T-helper 2 cell treated with Interferon-gamma antibody and Interleukin-4, amounts not matched to agents 100 ng/mL and 5 ng/mL, for 36 hours (primary cell): ENCODE data around the gene BMP6. TPM values are rescaled to one million over a fixed set of nuclear protein-coding genes. Genes with fewer than 3 reads are reported as not detected.
"Not testable (repeated sequence)": the region's sequence is repeated elsewhere in the genome, so short reads cannot be mapped to it uniquely, and the experiment has no call there.

Experiments used
- intact Hi-C: fragments of 100-400 bp; cut with micrococcal nuclease; formaldehyde crosslinking; loops from one replicate; pipeline ENCODE4 v1.15.1; 2023
- total RNA-seq: library from RNA; stranded (reverse); gene quantifications from 2 replicates; pipeline ENCODE4 v1.2.3, GENCODE V29; 2022

The BMP6 gene
- total RNA-seq, 1 donor from 2014 or later = not detected

DNA sequence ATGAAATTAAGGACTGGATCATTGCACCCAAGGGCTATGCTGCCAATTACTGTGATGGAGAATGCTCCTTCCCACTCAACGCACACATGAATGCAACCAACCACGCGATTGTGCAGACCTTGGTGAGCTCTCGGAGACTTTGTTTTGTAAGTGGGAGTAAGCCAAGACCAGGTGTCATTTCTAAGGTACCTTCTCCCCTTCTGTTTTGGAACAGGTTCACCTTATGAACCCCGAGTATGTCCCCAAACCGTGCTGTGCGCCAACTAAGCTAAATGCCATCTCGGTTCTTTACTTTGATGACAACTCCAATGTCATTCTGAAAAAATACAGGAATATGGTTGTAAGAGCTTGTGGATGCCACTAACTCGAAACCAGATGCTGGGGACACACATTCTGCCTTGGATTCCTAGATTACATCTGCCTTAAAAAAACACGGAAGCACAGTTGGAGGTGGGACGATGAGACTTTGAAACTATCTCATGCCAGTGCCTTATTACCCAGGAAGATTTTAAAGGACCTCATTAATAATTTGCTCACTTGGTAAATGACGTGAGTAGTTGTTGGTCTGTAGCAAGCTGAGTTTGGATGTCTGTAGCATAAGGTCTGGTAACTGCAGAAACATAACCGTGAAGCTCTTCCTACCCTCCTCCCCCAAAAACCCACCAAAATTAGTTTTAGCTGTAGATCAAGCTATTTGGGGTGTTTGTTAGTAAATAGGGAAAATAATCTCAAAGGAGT lies 154.2 kb downstream of the BMP6 start:
- intact Hi-C loops = no loop called here

DNA sequence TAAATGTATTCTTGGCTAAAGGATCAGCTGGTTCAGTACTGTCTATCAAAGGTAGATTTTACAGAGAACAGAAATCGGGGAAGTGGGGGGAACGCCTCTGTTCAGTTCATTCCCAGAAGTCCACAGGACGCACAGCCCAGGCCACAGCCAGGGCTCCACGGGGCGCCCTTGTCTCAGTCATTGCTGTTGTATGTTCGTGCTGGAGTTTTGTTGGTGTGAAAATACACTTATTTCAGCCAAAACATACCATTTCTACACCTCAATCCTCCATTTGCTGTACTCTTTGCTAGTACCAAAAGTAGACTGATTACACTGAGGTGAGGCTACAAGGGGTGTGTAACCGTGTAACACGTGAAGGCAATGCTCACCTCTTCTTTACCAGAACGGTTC lies 154.8 kb downstream of the BMP6 start:
- intact Hi-C loops = no loop called here

DNA sequence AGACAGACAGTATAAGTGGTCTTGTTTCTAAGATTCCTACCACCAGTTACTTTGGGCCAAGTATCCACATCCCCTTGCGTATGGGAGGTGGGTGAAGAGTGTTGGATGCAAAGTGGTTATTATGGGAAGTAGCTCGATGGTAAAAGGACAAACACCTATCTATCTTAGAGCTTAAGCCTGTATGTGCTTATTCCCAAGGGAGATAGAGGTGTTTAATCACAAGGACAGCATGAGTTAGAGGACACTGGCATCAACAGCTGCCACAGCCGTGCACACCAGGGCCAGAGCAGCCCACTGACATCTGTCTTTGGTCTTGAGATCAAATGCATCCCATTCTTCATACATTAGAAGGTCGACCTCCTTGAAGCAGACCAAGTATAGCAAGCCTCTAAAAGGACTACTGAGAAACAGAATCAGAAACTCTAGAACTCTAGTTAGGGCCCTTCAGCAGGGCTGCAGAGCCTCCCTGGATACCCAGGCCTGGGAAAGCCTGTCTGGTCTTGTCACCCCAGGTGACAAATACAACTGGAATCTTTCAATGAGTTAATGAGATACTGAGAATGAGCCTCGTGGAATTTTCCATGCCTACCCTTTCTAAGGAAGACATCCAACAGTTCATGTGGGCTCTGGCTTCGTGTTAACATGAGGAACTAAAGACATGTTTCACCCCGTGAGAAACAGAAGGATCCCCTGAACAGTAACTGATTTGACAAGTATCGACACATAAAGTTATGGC lies 156.0 kb downstream of the BMP6 start:
- intact Hi-C loops = no loop called here

DNA sequence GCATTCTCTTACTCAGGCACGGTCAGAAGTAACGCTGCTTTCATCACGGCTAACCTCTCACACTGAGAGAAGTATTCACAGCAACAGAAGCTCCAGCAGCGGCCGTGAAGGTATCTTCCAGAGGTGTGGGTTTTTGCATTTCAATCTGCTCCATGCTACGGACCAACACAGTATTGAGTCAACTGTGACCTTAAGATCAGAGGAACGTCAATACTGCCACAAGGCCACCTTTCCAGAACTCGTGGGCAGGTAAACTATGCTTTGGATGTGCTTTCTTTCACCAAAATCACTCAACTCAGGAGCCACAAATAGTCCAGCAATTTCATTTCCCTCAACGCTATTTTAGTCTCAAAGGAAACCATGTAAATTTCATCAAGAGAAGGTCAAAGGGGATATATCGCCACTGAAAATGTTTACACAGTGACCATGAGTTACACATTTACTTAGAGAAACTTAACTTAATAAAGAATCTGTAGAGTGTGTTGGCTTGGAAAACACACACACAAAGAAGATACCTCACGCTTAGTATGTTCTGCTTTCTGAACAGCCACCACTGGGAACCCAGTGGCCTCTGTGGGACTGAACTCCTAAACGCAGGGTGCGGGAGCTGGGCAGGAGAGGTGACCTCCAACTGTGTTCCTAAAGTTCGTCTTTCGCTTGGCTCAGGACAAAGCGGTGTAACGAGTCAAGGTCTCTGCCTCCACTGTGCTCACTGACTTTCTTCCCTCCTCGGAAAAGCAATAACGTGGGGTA lies 156.8 kb downstream of the BMP6 start:
- intact Hi-C loops = no loop called here

DNA sequence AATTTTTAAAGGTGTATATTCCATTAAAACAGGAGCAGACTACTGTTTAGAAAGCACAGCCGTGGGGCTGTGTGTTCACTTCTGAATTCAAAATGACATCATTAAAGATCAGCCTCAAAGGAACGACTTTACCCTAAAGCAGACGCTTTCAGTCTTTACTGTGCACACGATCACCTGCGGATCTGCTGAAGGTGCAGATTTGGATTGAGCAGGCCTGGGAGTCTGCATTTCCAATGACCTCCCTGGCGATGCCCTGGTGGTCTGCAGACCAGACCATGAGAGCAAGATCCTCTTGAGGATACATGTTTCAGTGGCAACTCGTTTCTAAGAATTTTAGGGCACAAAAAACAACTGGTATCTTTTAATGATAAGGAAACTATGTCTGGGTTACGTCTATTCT lies 157.5 kb downstream of the BMP6 start:
- intact Hi-C loops = no loop called here

DNA sequence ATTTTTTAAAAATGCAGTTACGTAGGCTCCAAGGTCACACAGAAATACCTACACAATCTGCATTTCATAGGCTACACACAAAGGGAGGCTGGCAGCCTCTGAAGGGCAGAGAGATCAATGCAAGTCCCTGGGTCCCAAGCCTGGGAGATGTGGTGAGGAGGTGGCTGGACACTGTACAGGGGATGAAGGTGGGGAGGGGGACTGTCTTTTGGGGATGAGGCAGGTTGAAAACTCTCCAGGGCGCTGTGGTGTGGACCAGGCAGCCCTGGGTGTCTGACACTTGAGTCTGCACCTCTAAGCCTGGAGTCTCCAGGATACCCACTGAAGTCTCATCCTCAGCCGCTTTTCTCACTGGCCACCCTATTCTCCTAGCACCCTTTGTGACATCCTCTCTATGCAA lies 160.2 kb downstream of the BMP6 start:
- intact Hi-C loops = no loop called here

DNA sequence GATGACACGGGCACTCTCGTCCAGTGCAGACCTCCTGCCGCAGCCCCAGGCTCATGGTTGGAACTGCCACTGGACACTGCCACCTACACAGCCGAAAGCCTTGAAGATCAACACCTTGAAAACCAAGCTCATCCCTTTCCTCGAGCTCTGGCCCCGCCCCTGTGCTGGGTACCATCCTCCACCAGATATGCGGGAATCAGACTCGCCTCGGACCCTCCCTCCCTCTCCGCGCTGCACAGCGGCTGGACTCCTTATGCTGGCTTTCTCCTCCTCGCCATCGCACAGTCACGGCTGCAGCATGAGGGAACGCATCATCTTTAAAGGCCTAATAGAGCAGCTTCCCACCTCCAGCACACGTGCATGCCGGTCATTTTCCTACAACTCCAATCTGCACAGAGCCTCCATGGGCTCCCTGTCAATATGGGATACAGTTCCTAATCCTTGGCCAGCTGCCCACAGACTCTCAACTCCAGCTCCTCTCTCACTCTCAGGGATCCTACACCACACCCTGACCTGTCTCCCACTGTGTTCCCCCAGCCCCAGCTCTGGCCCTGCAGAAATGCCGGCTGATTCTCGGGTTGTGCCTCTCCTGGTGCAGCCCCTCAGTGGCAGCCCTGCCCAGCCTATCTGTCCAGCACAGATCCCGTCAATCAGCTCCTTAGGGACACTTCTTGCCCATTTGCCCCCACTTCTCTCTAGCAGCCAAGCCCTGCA lies 161.5 kb downstream of the BMP6 start:
- intact Hi-C loops = no loop called here

DNA sequence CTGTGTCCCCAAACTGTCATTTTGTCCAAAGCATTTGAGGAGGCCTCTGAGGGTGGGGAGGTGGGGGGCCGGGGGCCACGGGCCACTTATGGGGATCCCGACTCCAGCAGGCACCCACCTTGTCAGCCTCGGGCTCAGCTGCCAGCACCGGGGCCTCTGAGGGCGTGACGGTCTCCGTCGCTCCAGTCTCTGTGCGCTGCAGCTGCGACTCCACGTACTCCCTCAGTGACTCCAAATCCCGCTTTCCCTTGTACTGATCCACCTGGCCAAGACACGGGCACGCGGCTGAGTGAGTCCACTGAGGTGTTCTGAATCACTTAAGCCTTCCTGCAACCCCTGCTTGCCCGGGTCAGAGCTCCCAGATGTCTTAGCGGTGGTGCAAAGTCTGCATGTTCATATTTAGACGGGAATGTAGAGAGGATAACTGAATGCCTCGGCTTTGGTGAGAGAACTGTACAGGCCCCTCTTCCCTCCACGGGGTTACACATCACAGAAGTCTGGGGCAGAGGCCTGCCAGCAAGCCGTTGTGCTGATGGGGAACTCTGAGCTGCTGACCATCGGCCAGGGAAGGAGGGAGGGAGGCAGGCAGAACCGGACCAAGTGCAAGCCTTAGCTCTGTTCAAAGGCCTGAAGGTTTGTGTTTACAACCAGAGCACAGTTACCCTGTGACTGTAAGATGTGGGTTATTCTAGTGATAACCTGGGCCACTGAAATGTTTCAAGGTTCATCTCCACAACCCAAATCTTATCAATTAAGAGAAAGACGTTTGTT lies 162.9 kb downstream of the BMP6 start:
- intact Hi-C loops = no loop called here

DNA sequence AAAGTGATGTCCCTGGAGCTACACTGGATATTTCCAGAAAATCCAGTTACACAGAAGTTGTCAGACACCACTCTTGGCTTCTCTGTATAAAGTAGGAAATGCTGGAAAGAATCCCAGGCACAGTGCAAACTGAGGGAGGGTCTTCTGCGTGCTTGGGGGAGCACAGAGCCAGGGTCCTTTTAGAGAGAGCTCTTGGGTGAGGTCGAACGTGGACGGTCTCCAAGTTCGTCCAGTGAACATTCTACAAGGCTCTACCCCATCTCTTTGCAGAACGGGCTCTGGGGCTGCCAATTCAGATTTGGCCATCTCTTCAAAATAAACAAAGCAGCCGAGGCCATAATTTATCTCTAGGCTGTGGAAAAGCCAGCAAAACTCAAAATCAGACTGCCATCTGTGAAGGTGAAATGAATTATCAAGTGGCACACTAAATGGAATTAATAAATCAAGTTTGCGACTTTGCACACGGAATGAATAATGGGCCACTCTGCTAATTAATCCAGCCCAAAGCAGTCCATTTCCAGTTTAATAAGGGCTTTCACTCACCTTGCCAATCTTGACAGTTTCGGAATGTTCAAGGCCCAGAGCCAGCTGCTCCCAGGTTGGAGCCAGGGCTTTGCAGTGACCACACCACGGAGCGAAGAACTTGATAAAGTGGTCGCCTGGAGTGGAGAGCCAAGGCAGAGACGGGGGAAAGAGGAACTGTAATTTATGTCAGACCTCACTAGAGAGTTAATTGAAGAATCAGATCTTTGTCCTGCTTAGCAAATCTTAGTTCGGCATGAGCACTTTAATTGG lies 165.4 kb downstream of the BMP6 start:
- intact Hi-C loops = no loop called here

DNA sequence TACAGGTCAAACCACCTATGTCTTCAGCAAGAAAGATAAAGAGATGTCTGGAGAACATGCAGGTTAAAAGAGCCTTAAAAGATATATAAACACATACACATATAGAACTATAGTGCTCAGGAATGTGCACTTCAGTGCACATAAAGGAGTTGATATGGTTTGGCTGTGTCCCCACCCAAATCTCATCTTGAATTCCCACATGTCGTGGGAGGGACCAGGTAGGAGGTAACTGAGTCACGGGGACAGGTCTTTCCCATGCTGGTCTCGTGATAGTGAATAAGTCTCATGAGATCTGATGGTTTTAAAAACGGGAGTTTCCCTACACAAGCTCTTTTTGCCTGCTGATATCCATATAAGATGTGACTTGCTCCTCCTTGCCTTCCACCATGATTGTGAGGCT lies 166.5 kb downstream of the BMP6 start:
- intact Hi-C loops = not testable (repeated sequence)

DNA sequence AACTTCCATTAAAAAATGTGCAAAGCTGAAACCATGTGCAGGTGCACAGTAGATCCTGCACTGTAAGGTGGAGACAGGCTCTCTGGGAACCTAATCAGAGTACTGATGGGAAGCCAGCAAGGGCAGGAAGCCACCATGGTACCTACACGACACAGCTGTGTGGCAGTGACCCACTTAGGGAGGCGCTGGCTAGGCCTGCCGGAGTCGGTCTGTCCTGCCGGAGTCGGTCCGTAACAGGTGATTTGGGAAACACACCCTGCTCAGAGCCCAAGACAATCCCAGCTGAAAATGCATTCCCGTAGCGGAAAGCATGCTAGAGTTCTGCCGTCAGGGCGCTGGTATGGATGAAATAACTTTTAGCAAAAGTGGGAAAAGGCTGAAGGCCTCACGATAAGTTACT lies 167.4 kb downstream of the BMP6 start:
- intact Hi-C loops = no loop called here

DNA sequence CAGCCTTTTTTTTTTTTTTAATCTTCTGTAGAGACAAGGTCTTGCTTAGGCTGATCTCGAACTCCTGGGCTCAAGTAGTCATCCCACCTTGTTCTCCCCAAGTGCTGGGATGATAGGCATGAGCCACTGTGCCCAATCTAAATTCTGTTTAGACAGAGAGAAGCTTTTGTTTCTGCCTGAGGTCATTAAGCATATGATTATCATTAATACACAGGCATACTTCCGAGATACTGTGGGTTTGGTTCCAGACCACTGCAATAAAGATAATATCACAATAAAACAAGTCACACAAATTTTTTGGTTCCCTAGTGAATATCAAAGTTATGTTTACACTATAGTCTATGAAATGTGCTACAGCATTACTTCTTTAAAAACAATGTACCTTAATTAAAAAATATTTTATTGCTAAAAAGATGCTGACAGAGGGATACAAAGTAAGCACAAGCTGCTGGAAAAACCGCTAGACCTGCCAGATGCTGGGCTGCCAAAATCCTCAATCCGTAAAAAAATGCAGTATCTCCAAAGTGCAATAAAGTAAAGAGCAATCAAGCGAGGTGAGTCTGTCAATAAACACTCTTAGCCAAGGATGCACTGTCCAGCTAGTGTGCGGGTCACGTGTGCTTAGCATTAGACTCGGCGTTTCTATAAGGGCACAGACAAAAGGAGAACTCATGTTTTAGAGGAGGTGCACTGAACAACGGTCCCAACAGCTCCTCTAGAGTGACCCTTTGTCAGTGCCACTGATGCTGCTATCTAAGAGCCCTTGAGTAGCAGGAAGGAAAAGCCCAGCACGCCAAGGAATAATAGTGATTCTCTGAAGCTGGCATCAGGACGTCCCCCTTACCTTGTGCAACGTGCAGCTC lies 168.6 kb downstream of the BMP6 start:
- intact Hi-C loops = no loop called here

DNA sequence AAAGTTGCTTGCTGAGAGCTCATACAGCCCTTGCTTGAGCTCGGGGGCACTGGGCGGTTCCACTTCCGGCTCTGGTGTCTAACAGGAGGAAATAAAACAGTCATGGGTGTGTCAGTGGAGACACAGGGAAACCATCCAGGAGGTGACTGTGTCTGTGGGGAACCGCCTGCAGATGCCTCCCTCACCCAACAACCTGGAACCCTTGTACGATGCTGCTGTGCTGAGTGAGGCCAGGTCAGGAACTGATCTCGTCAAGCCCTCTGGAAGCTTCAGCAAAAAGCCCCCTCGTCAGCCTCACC lies 169.2 kb downstream of the BMP6 start:
- intact Hi-C loops = no loop called here

DNA sequence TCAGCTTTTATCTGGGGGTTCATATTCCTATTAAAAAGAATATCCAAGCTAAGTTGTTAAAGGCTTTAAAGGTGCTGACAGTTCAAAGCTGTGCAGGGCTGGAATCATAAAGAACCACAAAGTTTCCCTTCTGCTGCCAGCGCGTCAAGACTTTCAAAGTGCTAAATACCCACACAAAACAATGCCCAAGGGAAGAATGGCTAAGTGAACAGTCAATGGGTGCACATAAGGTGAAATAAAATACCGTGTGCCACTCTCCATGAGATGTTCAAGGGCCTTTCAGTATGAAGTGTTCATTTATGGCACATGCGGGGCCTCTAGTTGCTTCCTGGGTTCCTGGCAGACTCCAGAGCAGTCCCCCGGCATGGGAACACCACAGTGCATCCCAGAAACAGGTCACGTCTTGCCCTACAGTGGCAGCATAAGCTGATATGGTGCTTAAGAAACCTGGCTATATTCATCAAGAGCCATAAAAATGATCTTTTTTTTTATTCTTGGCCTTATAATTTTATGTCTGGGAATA lies 170.6 kb downstream of the BMP6 start:
- intact Hi-C loops = no loop called here

DNA sequence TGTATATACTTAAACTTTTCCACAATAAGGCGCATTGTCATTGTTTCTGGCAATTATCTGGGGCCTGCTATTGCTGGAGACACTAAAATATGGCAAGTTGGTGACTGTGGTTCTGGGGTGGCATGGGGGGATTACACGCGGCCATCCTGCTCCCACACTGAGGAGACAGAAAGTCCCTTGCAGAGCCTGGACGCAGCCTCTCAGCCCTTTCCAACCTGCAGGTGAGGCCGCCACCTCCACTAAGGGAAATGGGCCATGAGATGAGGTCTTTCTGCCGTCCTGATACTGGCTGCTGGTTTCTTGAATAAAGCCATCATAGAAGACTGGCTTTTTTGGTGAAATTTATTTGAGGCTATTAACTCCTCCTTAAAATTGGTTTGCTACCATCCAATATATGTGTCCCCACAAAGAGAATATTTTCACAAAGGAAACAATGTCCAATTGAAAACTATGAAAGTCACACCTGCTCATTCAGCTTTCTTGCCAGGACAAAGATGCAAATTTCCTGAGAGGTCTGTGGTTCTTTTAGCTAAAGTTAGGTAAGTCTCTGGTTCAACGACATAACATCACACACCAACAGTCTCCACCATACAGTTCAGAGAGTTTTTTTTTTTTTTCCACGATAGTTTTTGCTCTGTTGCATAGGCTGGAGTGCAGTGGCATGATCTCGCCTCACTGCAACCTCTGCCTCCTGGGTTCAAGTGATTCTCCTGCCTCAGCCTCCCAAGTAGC lies 171.7 kb downstream of the BMP6 start:
- intact Hi-C loops = no loop called here

DNA sequence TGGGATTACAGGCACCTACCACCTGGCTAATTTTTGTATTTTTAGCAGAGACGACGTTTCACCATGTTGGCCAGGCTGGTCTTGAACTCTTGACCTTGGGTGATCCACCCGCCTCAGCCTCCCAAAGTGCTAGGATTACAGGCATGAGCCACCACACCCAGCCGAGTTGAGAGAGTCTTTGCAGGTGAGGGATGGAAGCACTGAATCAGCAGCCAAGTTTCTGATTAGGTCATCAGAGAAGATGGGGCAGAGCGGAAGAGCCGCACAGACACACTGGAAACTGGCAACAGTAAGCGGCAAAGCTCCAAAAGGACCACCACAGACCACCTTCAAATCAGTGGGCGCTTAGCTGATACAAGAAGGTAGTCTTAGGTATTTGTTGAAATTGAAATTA lies 172.3 kb downstream of the BMP6 start:
- intact Hi-C loops = not testable (repeated sequence)

DNA sequence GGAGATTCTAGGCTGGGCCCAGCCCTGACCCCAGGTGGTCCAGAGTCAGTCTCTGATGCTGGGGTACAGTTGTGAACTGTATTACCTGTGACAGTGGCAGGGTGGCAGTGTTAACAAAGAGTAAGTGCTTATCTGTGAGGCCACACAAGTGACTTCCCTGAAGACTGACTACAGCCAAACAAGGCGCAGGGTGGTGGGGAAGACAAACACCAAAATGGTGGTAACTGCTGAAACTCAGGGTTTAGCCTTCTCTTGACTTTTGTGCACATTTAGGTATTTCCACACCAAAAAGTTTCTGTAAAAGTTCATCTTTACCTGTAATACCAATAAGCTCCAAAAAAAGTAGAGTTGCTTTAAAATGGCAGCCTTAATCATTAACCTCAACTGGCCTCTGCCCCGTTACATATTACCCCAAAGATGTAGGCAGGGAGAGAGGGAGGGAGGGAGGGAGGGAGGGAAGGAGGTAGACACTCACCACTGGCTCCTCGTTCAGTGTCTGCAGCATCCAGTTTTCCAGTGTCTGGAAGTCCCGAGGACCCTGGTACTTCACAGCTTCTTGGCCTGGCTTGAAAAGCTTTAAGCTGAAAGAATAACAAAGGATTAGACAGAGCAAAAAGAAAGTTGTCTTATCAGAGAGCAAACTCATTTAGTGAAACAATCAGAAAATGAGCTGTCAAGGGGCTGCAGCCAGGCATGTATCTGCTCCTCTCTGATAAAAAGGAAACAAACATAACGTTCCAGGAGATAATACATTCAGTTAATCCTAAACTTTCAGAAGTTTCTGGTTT lies 173.4 kb downstream of the BMP6 start:
- intact Hi-C loops = no loop called here

DNA sequence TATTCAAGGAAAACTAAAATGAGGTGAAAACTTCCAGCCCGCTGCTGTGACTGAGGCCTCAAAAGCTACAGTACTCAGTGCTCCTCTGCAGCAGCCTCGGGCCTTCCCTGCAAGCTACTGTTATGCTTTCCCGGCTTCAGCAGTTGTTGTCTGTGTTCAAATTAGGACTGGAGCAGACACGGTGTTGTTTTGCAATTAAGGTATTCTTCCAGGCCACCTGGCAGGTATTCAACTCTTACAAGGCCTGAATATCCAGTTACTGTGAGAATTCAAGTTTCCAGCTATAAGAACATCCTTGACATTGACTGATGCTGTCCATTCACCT lies 174.0 kb downstream of the BMP6 start:
- intact Hi-C loops = no loop called here
